ENCODE measurements around the gene CSK. TPM values are rescaled to one million over a fixed set of nuclear protein-coding genes. Genes with fewer than 3 reads are reported as not detected.
A peak's percentile ranks its signal among the peaks of the same experiment; 100 is the strongest.

Gene CSK
- total RNA-seq, 3 donors from 2014 or later (not counting 1 experiment from before 2014, with no cell fraction given): 282 to 334 (median 287) TPM

DNA sequence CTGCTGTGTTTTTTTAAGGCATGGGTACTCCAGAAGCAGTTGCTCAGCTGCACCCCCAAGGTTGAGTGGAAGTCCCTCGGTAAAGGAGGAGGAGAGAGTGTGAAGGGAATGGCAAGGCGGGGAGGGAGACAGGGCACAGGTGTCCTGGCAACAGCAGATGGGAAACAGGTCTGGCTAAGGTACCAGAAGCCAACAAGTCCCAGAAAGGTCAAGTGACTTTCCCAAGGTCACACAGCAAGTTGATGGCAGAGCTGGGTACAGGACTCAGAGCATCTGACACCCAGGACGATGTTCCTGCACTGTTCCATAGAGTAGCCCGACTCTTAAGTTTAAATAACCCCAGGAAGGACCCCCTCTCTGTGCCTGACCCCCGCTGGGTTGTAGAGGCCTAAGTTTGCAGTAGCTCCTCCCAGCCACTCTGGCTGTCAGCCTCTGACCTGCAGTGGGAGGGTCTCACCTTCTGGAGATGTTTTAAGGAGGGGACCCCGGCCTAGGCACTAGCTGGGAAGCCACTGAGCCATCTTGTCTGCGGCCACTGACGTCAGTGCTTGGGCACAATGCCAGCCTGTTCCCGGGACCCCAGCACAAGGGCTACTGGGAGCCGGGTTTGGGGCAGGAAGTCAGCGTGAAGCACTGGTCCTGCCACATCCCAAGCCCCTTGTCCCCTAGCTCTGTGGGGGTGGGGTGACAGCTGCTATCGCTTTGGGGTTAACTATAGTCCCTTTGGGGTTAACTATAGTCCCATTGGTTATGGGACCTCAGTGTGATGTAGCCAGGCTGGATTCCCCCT is 10.5 kb downstream of the CSK start:
- H3K4me3 ChIP-seq (ENCODE audit: low read length): no peak overlapping the region
- peaks cover 76 to 89% of the 10 kb centered on the region in 2 donors for H3K4me1 Mint-ChIP-seq
- WGBS (ENCODE audit: insufficient coverage): 37% methylated on average over 12 of the region's 12 CpGs

DNA sequence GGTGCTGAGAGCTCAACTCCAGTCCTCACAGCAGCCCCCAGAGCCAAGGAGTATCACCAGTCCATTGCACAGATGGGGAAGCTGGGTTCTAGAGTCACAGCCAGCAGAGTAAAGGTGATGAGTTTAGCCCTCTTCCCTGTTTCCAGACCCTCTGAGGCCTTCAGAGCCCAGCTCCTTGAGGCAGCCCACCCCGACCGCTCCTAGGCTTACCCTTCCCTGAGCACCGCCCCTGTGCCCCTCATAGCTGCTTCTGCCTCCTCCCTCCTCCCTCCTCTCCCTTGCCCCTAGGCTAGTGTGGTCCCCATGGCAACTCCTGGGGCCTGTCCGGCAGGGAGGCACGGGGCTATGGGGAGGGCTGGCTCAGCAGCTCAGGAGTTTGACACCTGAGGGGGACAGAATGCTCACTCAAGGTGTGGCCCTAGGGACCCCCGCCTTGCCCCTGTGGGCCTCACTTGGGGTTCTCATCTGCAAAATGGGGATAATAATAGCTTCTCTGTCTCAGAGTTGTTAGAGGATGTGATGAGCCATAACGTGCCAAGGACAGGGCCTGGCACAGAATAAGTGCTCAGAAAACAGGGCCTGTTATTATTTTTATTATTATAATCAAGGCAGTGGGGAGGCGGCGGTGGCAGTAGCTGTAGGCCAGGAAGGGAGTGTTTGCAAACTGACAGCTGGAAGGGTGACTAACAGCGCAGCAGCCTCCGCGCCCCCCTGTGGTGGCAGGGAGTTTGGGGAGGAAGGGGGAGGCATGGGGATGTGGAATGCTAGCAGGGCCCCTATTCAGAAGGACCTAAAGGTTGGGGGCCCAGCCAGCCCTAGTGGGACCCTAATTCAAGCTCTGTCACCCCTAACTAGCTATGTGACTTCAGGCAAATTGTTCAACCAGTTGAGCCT is 11.5 kb downstream of the CSK start:
- Mint-ChIP-seq H3K4me3 (peak overlapping the region; percentile 81), H3K4me1 (peaks cover 73 to 89% of the 10 kb centered on the region in 2 donors), H3K27me3 (ENCODE audit: low read depth in 2 of 2) (no peaks in the 10 kb centered on the region), H3K36me3 (no peaks in the 10 kb centered on the region), H3K27ac (peak overlapping the region; percentile 95 to 100), H3K9me3 (no peaks in the 10 kb centered on the region)
- Histone ChIP-seq H3K27me3 (ENCODE audit: control insufficient read depth, insufficient read depth, low read length) (no peaks in the 10 kb centered on the region), H3K9me3 (ENCODE audit: control insufficient read depth, insufficient read depth, low read length) (no peaks in the 10 kb centered on the region), H3K4me3 (ENCODE audit: low read length) (no peak overlapping the region), H3K36me3 (ENCODE audit: control insufficient read depth, insufficient read depth, low read length) (peaks cover 22% of the 10 kb centered on the region), H3K27ac (ENCODE audit: low read length) (peak overlapping the region; percentile 70), H3K4me1 (ENCODE audit: control insufficient read depth, insufficient read depth, low read length) (peaks cover 95% of the 10 kb centered on the region)
- DNase-seq (peak; percentile 72 to 88), ATAC-seq (peak; percentile 52 to 61 (median 55))
- WGBS (ENCODE audit: insufficient coverage): 39% methylated on average over 12 of the region's 12 CpGs
- intact Hi-C loops (cut with micrococcal nuclease): no loop called here
- TF ChIP-seq, protein P1, sequence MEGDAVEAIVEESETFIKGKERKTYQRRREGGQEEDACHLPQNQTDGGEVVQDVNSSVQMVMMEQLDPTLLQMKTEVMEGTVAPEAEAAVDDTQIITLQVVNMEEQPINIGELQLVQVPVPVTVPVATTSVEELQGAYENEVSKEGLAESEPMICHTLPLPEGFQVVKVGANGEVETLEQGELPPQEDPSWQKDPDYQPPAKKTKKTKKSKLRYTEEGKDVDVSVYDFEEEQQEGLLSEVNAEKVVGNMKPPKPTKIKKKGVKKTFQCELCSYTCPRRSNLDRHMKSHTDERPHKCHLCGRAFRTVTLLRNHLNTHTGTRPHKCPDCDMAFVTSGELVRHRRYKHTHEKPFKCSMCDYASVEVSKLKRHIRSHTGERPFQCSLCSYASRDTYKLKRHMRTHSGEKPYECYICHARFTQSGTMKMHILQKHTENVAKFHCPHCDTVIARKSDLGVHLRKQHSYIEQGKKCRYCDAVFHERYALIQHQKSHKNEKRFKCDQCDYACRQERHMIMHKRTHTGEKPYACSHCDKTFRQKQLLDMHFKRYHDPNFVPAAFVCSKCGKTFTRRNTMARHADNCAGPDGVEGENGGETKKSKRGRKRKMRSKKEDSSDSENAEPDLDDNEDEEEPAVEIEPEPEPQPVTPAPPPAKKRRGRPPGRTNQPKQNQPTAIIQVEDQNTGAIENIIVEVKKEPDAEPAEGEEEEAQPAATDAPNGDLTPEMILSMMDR (IDR thresholded peaks at IDR 0.05): peak; percentile 68

More for the DNA sequence above, 10.5 kb downstream of the CSK start:
- Mint-ChIP-seq H3K27ac (peak overlapping the region; percentile 95 to 100), H3K9me3 (no peaks in the 10 kb centered on the region), H3K36me3 (no peaks in the 10 kb centered on the region), H3K27me3 (ENCODE audit: low read depth in 2 of 2) (no peaks in the 10 kb centered on the region), H3K4me3 (peak overlapping the region; percentile 81)
- intact Hi-C loops (cut with micrococcal nuclease): no loop called here
- H3K36me3 ChIP-seq (ENCODE audit: control insufficient read depth, insufficient read depth, low read length): peaks cover 13% of the 10 kb centered on the region
- TF ChIP-seq, protein P1 (IDR thresholded peaks at IDR 0.05): no peak
- peak in 1 of 2 donors; percentile 59 for DNase-seq
- no peaks in the 10 kb centered on the region for H3K27me3 ChIP-seq (ENCODE audit: control insufficient read depth, insufficient read depth, low read length)
- peak overlapping the region; percentile 70 for H3K27ac ChIP-seq (ENCODE audit: low read length)
- H3K9me3 ChIP-seq (ENCODE audit: control insufficient read depth, insufficient read depth, low read length): no peaks in the 10 kb centered on the region
- H3K4me1 ChIP-seq (ENCODE audit: control insufficient read depth, insufficient read depth, low read length): peaks cover 95% of the 10 kb centered on the region
- ATAC-seq: no peak

DNA sequence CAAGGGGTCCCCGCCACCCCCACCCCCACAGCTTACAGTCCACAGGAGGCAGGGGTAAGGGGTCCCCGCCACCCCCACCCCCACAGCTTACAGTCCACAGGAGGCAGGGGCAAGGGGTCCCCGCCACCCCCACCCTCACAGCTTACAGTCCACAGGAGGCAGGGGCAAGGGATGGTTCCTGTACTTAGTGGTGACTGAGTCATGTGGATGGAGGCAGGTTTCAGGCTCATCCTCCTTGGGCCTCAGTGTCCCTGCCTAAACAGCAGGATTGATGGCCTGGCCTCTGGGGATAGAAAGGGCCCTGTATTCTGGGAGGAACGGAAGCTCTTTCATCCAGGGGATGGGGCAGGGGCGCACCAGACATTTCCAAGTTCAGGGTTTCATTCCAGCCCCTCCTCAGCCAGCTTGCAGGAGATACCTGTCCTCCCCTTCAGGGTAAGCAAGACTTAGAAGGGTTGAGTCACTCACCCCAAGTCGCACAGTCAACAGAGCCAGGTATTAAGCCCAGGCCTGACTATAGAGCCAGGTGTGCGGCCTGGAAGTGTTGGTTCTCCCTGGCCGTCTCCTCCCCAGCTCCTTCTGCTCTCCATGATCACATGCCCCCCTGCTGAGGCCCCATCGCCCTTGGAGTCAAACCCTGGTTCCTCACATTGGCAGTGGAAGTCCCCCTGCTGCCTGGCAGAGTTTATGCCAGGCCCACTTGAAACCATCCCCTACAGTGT is 12.5 kb downstream of the CSK start:
- TF ChIP-seq, protein P1 (IDR thresholded peaks at IDR 0.05): no peak
- H3K27me3 ChIP-seq (ENCODE audit: control insufficient read depth, insufficient read depth, low read length): no peaks in the 10 kb centered on the region
- Mint-ChIP-seq H3K4me1 (peaks cover 64 to 83% of the 10 kb centered on the region in 2 donors), H3K27me3 (ENCODE audit: low read depth in 2 of 2) (no peaks in the 10 kb centered on the region), H3K36me3 (no peaks in the 10 kb centered on the region), H3K27ac (peak overlapping the region; percentile 92 to 93), H3K9me3 (no peaks in the 10 kb centered on the region), H3K4me3 (peak overlapping the region; percentile 76)
- peaks cover 33% of the 10 kb centered on the region for H3K36me3 ChIP-seq (ENCODE audit: control insufficient read depth, insufficient read depth, low read length)
- peak overlapping the region; percentile 70 for H3K27ac ChIP-seq (ENCODE audit: low read length)
- WGBS (ENCODE audit: insufficient coverage): 69% methylated on average over 6 of the region's 9 CpGs
- H3K9me3 ChIP-seq (ENCODE audit: control insufficient read depth, insufficient read depth, low read length): no peaks in the 10 kb centered on the region
- intact Hi-C loops (cut with micrococcal nuclease): no loop called here
- no peak overlapping the region for H3K4me3 ChIP-seq (ENCODE audit: low read length)
- ATAC-seq (peak in 1 of 3 donors; percentile 12), DNase-seq (no peak)
- peaks cover 95% of the 10 kb centered on the region for H3K4me1 ChIP-seq (ENCODE audit: control insufficient read depth, insufficient read depth, low read length)

Data from natural killer cell (primary cell).